ENCODE results near the gene GPR152.

Gene GPR152

DNA sequence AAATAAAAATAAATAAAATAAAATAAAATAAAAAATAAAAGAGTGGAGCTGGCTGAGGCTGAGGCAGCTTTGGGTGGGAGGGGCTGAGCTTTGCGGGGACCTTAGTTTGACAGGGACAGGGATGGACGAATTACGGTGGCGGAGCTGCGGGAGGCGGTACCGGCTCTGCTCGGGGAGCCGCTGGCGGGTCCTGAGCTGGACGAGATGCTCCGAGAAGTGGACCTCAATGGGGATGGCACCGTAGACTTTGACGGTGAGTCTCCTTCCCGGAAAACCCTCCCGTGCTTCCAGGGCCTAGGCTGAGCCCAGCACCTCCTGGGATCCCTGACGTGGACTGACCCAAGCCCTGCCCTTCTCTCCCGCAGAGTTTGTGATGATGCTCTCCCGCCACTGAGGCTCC lies 5.7 kb upstream of the GPR152 start:
- Histone ChIP-seq H3K27ac (no peak overlapping the region), H3K4me2 (no peak overlapping the region), H3K79me2 (ENCODE audit: insufficient read depth, low read depth) (no peaks in the 10 kb centered on the region), H2AFZ (ENCODE audit: low read depth) (no peak overlapping the region), H3K36me3 (ENCODE audit: insufficient read depth) (no peaks in the 10 kb centered on the region), H3K4me1 (ENCODE audit: low read depth, poor library complexity, severe bottlenecking) (no peaks in the 10 kb centered on the region), H3K9ac (no peak overlapping the region), H4K20me1 (ENCODE audit: insufficient read depth) (no peaks in the 10 kb centered on the region), H3K4me3 (IDR thresholded peaks at IDR 0.05; ENCODE audit: insufficient read depth, low read depth, low read length) (no peak overlapping the region), H3K27me3 (ENCODE audit: insufficient read depth, low read depth) (no peaks in the 10 kb centered on the region; the same call in 1 of the 2 replicates)
- TF ChIP-seq, protein P1, sequence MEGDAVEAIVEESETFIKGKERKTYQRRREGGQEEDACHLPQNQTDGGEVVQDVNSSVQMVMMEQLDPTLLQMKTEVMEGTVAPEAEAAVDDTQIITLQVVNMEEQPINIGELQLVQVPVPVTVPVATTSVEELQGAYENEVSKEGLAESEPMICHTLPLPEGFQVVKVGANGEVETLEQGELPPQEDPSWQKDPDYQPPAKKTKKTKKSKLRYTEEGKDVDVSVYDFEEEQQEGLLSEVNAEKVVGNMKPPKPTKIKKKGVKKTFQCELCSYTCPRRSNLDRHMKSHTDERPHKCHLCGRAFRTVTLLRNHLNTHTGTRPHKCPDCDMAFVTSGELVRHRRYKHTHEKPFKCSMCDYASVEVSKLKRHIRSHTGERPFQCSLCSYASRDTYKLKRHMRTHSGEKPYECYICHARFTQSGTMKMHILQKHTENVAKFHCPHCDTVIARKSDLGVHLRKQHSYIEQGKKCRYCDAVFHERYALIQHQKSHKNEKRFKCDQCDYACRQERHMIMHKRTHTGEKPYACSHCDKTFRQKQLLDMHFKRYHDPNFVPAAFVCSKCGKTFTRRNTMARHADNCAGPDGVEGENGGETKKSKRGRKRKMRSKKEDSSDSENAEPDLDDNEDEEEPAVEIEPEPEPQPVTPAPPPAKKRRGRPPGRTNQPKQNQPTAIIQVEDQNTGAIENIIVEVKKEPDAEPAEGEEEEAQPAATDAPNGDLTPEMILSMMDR (conservative IDR thresholded peaks at IDR 0.05; ENCODE audit: low read depth, low read length) = no peak

- Histone ChIP-seq H3K36me3 (ENCODE audit: insufficient read depth) (no peaks in the 10 kb centered on the region), H2AFZ (ENCODE audit: low read depth) (no peak overlapping the region), H3K4me3 (IDR thresholded peaks at IDR 0.05; ENCODE audit: insufficient read depth, low read depth, low read length) (no peak overlapping the region), H3K27me3 (ENCODE audit: insufficient read depth, low read depth) (no peaks in the 10 kb centered on the region; the same call in 1 of the 2 replicates), H3K27ac (no peak overlapping the region), H4K20me1 (ENCODE audit: insufficient read depth) (no peaks in the 10 kb centered on the region), H3K4me2 (no peak overlapping the region), H3K79me2 (ENCODE audit: insufficient read depth, low read depth) (no peaks in the 10 kb centered on the region), H3K9ac (no peak overlapping the region), H3K4me1 (ENCODE audit: low read depth, poor library complexity, severe bottlenecking) (no peaks in the 10 kb centered on the region)
- TF ChIP-seq, protein P1 (conservative IDR thresholded peaks at IDR 0.05; ENCODE audit: low read depth, low read length) = no peak
These were observed 4.9 kb upstream of the GPR152 start for GRCh38 chr11:67457453-67457852.

GRCh38 chr11:67456068-67456705 lies 3.7 kb upstream of the GPR152 start:
- H2AFZ ChIP-seq (ENCODE audit: low read depth) = no peak overlapping the region
- H3K4me1 ChIP-seq (ENCODE audit: low read depth, poor library complexity, severe bottlenecking) = no peaks in the 10 kb centered on the region
- no peak overlapping the region for H3K27ac ChIP-seq
- H3K4me3 ChIP-seq (IDR thresholded peaks at IDR 0.05; ENCODE audit: insufficient read depth, low read depth, low read length) = no peak overlapping the region
- no peaks in the 10 kb centered on the region; the same call in 1 of the 2 replicates for H3K27me3 ChIP-seq (ENCODE audit: insufficient read depth, low read depth)
- no peak overlapping the region for H3K4me2 ChIP-seq
- no peak overlapping the region for H3K9ac ChIP-seq
- no peaks in the 10 kb centered on the region for H4K20me1 ChIP-seq (ENCODE audit: insufficient read depth)
- H3K79me2 ChIP-seq (ENCODE audit: insufficient read depth, low read depth) = no peaks in the 10 kb centered on the region
- H3K36me3 ChIP-seq (ENCODE audit: insufficient read depth) = no peaks in the 10 kb centered on the region
- TF ChIP-seq, protein P1 (conservative IDR thresholded peaks at IDR 0.05; ENCODE audit: low read depth, low read length) = no peak

DNA sequence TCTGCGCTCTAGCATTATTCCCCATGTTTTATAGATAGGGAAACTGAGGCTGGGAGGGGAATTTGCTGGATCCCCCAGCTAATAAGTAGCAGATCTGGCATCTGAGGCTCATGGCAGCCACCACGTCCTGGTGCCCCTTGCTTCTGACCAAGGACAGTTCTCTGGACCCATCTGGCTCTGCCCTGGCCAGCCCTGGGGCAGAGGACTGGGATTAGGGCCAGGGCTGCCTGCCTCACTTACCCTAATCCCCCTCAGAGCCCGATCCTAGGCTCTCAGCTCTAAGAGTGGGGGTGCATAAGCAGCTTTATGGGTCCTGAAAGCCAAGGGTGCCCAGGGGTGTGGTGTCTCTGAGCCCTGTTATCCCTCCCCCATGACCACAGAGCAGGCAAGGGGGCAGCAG lies 2.5 kb upstream of the GPR152 start, which contains the start of gene CABP4:
Gene CABP4, plus strand, starts transcription at position 301 of the 400 bp plus-strand sequence. Its CDS starts 70 bp downstream, at position 371.
- no peaks in the 10 kb centered on the region; the same call in 1 of the 2 replicates for H3K27me3 ChIP-seq (ENCODE audit: insufficient read depth, low read depth)
- no peaks in the 10 kb centered on the region for H4K20me1 ChIP-seq (ENCODE audit: insufficient read depth)
- no peak within 1 kb of the TSS for H3K4me3 ChIP-seq (IDR thresholded peaks at IDR 0.05; ENCODE audit: insufficient read depth, low read depth, low read length)
- no peaks in the 10 kb centered on the region for H3K36me3 ChIP-seq (ENCODE audit: insufficient read depth)
- no peak within 1 kb of the TSS for H2AFZ ChIP-seq (ENCODE audit: low read depth)
- TF ChIP-seq, protein P1 (conservative IDR thresholded peaks at IDR 0.05; ENCODE audit: low read depth, low read length) = no peak
- H3K4me1 ChIP-seq (ENCODE audit: low read depth, poor library complexity, severe bottlenecking) = no peaks in the 10 kb centered on the region
- no peak within 1 kb of the TSS for H3K9ac ChIP-seq
- H3K4me2 ChIP-seq = no peak within 1 kb of the TSS
- H3K27ac ChIP-seq = no peak within 1 kb of the TSS
- H3K79me2 ChIP-seq (ENCODE audit: insufficient read depth, low read depth) = no peaks in the 10 kb centered on the region

Measured in KMS-11 (cell line).